CD4-positive, alpha-beta T cell treated with Interferon gamma for 1 hour (primary cell): Measurements from ENCODE around the gene KMT5B.

ENCODE experiments used
- DNase-seq: peaks from one replicate; pipeline ENCODE4 v3.0.0-alpha.2; 2020

The KMT5B gene

DNA sequence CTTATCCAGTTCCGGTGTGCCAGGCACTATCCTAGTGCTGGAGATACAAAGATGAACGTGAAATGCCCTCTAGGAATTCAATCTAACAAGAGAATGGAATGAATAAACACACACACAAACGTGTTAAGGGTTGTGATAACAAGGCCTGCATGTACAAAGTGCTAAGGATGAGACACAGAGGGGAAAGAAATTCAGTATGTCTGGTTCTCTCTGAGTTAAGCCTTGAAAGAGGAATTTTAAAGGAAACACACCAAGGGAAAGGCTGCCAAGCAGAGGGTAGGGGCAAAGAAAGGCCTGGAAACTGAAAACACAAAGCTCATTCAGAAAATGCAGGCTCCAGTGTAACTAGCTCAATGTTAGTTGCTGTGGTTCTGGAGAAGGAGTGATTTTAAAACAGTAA, 96.1 kb downstream of the KMT5B start:
- DNase-seq: no peak

DNA sequence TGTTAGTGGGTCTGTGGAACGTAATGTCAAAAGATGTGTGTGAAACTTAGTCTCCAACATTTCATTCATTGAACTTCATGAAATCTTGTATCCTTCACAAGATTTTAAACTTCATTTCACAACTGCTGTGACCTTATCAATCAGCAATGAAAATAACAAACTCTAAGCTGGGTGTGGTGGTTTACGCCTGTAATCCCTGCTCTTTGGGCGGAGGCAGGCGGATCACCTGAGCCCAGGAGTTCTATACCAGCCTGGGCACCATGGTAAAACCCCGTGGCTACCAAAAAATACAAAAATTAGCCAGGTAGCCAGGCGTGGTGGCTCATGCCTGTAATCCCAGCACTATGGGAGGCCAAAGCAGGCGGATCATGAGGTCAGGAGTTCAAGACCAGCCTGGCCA, 97.0 kb downstream of the KMT5B start:
- DNase-seq: no peak

DNA sequence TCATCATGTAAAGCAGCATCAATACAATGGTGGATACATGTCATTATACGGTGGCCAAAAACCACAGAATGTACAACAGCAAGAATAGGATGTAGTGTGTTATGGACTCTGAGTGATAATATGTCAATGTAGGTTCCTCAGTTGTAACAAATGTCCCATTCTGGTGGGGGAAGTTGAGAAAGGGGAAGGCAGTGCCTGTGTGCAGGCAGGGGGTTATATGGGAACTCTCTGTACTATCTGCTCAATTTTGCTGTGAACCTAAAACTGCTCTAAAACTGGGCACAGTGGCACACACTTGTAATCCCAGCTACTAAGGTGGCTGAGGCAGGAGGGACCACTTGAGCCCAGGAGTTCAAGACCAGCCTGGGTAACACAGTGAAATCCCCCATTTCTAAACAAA, 97.8 kb downstream of the KMT5B start:
- no peak for DNase-seq

DNA sequence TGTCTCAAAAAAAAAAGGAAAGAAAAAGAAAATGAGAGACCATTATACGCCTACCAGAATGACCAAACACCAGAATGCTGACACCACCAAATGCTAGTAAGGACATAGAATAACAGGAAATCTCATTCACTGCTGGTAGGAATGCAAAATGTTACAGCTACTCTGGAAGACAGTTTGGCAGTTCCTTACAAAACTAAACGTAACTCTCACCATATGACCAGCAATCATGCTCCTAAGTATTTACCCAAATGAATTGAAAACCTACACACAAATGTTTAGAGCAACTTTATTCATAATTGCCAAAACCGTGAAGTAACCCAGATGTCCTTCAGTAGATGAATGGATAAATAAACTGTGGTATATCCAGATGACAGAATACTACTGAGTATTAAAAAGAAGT, 99.1 kb downstream of the KMT5B start:
- DNase-seq: no peak

DNA sequence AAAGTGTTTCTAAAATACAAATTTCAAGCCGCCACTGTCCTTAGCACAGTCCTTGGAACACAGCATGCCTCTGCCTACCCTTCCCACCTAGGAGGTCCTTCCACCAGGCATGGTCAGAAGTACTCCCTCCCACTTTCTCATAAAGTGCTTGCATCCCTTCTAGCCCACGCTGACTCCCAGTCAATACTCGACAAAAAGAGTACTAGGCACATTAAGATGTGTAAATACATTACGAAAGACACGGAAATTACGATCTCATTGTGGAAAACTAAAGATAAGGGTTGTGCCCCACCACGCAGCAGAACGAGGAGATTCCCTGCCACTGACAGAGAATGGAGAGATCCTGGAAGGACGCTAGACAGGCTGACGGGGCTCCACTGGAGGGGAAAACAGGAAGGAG, 105.4 kb downstream of the KMT5B start:
- no peak for DNase-seq

DNA sequence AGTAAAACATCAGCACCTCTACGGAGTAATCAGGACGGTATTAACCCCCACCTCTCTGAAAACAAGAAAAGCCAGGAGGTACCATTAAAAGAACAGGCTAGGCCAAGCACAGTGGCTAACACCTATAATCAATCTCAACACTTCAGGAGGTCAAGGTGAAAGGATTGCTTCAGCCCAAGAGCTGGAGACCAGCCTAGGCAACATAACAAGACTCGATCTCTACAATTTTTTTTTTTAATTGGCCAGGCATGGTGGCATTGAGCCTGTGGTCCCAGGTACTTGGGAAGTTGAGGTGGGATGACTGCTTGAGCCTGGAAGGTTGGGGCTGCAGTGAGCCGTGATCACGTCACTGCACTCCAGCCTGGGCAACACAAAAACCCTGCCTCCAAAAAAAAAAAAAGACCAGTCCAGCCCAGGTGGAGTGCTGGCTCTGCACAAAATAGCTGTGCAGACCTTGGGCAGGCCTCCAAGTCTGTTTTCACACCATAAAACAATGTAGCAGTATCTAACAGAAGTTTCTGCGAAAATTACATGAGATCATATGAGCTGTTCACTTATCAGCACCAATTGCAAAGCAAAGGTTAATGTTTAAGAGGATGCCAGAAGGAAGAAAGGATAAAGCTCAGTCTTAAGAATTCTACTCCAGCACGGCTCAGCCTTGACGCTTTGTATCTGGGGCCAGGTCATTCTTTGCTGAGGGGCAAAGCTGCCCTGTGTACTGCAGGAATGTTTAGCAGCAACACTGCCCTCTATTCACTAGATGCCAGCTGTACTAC, 106.7 kb downstream of the KMT5B start:
- DNase-seq: no peak
